ENCODE measurements around the gene NFIX. TPM values are rescaled to one million over a fixed set of nuclear protein-coding genes. Genes with fewer than 3 reads are reported as not detected.

Gene NFIX
- total RNA-seq, 1 donor from 2014 or later: 76.5 TPM

- no peaks in the 10 kb centered on the region for H3K27me3 ChIP-seq
- H3K4me3 ChIP-seq: no peak overlapping the region
- peaks cover 29 to 47% of the 10 kb centered on the region in 2 donors for H3K36me3 ChIP-seq
- no peaks in the 10 kb centered on the region for H3K4me1 ChIP-seq
- no peak for DNase-seq (ENCODE audit: low spot score in 2 of 2)
- H3K9me3 ChIP-seq: no peaks in the 10 kb centered on the region
- H3K27ac ChIP-seq: peak overlapping the region in 1 of 2 donors; percentile 33
- TF ChIP-seq CTCF (IDR thresholded peaks at IDR 0.05): no peak
- intact Hi-C loops (cut with DNase I): no loop called here
Measured at GRCh38 chr19:13135068-13136062, 140.1 kb downstream of the NFIX start.

- intact Hi-C loops (cut with DNase I): no loop called here
- H3K36me3 ChIP-seq: peaks cover 29 to 47% of the 10 kb centered on the region in 2 donors
Measured at GRCh38 chr19:13137290-13137794, 142.1 kb downstream of the NFIX start.

GRCh38 chr19:13138171-13138915 lies 143.1 kb downstream of the NFIX start:
- Histone ChIP-seq H3K4me3 (no peak overlapping the region), H3K36me3 (peaks cover 29 to 47% of the 10 kb centered on the region in 2 donors), H3K27me3 (no peaks in the 10 kb centered on the region), H3K9me3 (no peaks in the 10 kb centered on the region), H3K27ac (no peak overlapping the region), H3K4me1 (no peaks in the 10 kb centered on the region)
- DNase-seq (ENCODE audit: low spot score in 2 of 2): no peak
- TF ChIP-seq CTCF (IDR thresholded peaks at IDR 0.05): no peak
- intact Hi-C loops (cut with DNase I): no loop called here

More at GRCh38 chr19:13137290-13137794, 142.1 kb downstream of the NFIX start:
- DNase-seq (ENCODE audit: low spot score in 2 of 2): no peak
- Histone ChIP-seq H3K27ac (no peak overlapping the region), H3K4me1 (no peaks in the 10 kb centered on the region), H3K27me3 (no peaks in the 10 kb centered on the region), H3K9me3 (no peaks in the 10 kb centered on the region), H3K4me3 (no peak overlapping the region)
- TF ChIP-seq CTCF (IDR thresholded peaks at IDR 0.05): no peak

GRCh38 chr19:13138916-13139198 lies 143.6 kb downstream of the NFIX start:
- no peaks in the 10 kb centered on the region for H3K9me3 ChIP-seq
- intact Hi-C loops (cut with DNase I): no loop called here
- peaks cover 29 to 47% of the 10 kb centered on the region in 2 donors for H3K36me3 ChIP-seq
- H3K4me1 ChIP-seq: no peaks in the 10 kb centered on the region
- H3K27ac ChIP-seq: no peak overlapping the region
- H3K27me3 ChIP-seq: no peaks in the 10 kb centered on the region
- no peak overlapping the region for H3K4me3 ChIP-seq
- no peak for TF ChIP-seq CTCF (IDR thresholded peaks at IDR 0.05)
- DNase-seq (ENCODE audit: low spot score in 2 of 2): no peak

GRCh38 chr19:13139633-13140311 lies 144.5 kb downstream of the NFIX start:
- H3K9me3 ChIP-seq: no peaks in the 10 kb centered on the region
- H3K4me3 ChIP-seq: no peak overlapping the region
- no peaks in the 10 kb centered on the region for H3K4me1 ChIP-seq
- peaks cover 37 to 55% of the 10 kb centered on the region in 2 donors for H3K36me3 ChIP-seq
- no peaks in the 10 kb centered on the region for H3K27me3 ChIP-seq
- TF ChIP-seq CTCF (IDR thresholded peaks at IDR 0.05): no peak
- DNase-seq (ENCODE audit: low spot score in 2 of 2): no peak
- intact Hi-C loops (cut with DNase I): no loop called here
- H3K27ac ChIP-seq: no peak overlapping the region
